OCI-M2 (cell line): Measurements from ENCODE around the gene FOXP1.
"Not testable (repeated sequence)": the region's sequence is repeated elsewhere in the genome, so short reads cannot be mapped to it uniquely, and the experiment has no call there.

Experiments used
- DNase-seq: peaks from one replicate; lab custom pipeline; 2025; ENCODE audit not compliant: unreplicated experiment; lab: John Stamatoyannopoulos, UW

Gene FOXP1

DNA sequence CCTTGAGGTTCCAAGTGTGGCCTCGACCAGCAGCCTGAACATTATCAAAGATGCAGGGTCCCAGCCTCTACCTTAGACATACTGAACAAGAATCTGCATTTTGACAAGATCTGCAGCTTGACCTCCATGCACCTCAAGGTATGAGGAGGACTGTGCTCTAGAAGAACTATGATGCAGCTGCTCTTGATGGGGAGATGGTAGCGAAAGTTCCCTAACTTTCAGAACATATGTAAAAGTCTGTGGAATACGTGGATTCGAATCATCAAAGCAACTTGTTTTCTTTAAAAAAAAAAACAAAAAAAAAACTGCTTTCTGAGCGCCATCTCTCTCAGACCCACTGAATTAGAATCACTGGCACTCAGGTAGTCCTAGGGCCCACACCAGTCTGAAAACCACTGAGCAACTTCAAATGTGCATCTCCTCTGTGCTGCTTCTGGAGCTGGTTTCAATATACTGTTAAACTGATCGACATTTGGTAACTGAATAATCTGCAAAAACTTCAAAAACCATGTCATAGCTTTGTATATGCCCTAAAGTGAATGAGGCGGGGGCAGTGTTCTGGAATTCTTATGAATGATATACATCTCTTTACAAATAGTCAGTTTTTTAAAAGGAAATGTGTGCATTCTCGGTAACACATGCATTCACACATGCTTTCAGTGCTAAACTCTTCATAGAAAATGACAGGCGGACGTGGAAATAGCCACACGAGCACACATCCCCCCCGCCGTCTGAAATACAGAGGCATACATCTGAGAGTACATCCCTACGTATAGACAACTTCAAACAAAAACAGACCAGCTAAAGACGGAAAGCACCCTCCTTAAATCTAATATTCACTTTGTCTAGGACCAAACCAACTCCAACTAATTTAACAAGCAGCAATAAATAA lies 128.8 kb downstream of the FOXP1 start:
- DNase-seq, result no peak

DNA sequence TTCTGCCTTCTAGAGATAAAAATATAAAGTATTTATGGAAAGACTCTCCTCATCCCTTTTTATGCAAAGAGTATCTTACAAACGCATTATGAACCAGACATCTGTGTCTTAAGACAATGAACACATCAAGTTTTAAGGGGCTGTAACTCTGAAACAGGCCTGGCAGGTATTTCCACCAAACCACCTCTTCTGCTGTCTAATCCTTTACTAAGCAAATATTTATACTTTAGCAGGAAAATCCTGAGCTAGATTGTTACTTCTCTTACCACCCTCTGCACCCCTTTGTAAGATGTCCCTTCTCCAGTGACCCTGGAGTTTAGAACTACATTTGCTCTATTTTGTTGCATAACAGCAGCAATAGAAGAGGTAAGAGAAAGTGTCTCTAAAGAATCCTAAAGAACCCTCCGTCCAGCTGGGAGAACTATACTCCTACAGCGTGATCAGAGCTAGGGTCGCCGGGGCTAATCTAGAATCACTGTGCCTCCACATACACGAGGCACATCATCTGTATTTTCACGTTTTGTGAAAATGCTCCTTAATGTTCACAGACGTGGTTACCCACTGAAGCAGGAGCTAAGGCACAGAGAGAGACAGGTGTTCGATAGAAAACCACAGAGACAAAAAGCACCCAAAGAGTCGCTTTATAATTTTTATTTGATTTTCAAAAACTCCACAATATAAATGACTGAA lies 129.6 kb downstream of the FOXP1 start:
- DNase-seq, result no peak

GRCh38 chr3:71453319-71453718 lies 130.2 kb downstream of the FOXP1 start:
- DNase-seq, result no peak

DNA sequence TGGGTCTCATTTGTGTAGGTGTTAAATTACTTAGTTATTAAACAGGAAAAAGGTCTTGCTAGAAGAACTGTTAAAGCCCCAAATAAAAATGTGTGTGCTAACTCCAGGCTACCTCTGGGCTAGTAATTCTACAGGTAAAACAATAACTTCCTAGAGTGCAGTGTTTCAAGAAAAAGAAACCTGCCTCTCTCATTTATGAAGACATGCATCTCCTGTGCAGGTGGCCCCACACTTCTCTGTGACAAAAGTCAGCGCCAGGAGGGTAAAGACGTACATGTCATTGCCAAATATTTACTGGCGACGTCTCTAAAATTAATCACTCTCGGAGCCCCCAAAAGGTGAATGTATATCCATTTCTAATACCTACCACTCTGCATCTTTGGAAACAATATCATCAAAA lies 131.7 kb downstream of the FOXP1 start:
- no peak for DNase-seq

DNA sequence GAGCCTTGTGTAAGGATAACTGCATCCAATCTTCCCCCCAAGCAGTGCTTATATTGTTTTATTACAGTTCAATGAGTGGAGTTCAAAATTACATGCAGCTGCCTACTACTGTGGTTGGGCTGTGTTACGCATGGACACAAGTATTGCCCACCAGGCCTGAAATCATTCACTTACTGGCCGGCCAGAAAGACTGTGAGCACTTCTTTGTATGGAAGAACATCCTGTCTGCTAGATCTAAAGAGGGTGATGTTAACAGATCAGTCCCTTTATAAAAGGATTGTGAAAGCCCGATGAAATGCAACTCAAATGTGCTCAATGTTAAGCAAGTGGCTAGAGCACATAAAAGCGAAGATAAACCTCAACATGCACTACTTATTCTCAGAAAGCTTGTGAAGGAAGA lies 132.5 kb downstream of the FOXP1 start:
- DNase-seq, result no peak

- no peak for DNase-seq
Observed at GRCh38 chr3:71450162-71450561, 133.4 kb downstream of the FOXP1 start.

DNA sequence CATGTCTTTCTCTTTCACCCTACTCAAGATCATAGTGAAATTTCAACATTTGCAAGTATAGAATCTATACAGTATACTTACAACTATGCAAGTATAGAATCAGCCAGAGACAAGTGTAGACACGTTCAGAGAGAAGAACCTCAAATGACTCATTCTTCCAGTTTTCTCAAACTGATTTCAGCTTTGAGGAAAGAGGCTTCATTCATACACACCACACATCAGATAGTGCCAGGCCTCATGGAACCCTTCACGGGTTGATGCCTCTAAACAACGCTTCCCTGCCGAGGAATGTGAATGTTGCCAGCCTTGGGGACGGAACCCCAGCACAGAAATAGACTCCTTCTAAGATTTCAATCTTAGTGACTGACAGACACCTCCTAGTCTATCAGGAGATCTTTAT lies 135.7 kb downstream of the FOXP1 start:
- no peak for DNase-seq

GRCh38 chr3:71447197-71447596 lies 136.3 kb downstream of the FOXP1 start:
- DNase-seq, result no peak

GRCh38 chr3:71446734-71447133 lies 136.8 kb downstream of the FOXP1 start:
- no peak for DNase-seq

- no peak for DNase-seq
Observed at GRCh38 chr3:71446260-71446659, 137.3 kb downstream of the FOXP1 start.

GRCh38 chr3:71444861-71445259 lies 138.7 kb downstream of the FOXP1 start:
- DNase-seq, result no peak

- DNase-seq, result no peak
Observed at GRCh38 chr3:71444028-71444860, 139.3 kb downstream of the FOXP1 start.

DNA sequence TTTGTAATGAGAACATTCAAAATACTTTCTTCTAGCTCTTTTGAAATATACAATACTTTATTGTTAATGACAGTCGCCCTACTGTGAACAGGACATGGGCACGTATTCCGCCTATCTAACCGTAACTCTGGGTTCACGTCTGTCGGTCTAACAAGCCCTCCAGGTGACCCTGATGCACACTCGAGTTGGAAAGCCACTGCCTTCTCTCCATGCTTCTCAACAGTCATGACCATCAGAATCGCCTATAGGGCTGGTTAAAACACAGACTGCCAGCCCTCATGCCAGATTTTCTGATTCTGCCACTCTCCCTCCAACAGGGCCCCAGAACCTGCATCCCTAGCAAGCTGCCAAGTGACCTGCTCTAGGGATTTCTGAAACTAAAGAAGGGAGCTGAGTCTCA lies 140.2 kb downstream of the FOXP1 start:
- DNase-seq, result no peak

GRCh38 chr3:71442652-71443042 lies 140.9 kb downstream of the FOXP1 start:
- no peak for DNase-seq

- no peak for DNase-seq
Observed at GRCh38 chr3:71441925-71442651, 141.4 kb downstream of the FOXP1 start.

DNA sequence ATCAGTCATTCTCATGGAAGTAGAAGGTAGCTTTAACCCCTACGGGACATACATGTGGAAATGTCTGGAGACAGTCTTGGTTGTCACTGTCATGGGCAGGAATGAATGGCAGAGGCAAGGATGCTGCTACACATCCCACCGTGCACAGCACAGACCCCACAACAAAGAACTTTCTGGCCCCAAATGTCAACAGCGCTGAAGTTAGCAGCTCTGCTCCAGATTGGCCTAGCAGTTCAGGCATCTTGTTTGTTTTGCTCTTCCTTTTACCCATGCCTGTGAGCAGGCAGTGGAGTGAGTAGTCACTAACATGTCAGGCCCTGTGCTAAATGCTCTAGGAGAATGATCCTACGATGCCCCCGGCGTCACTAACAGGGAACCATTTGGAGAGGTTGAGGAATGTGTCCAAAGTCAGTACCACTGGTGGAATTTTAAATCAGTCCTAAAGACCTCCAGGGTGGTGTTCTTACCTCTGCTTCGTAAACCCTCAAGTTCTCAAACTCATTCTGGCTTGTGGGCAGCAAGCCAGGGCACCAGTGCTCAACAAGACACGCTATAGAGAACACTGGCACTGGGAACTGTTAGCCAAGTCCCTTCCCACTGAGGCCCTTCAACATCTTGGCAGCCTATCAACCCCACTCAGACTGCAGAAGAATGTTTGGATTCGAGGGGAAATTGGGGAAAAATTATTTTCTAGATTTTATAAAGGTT lies 142.2 kb downstream of the FOXP1 start:
- DNase-seq, result no peak

DNA sequence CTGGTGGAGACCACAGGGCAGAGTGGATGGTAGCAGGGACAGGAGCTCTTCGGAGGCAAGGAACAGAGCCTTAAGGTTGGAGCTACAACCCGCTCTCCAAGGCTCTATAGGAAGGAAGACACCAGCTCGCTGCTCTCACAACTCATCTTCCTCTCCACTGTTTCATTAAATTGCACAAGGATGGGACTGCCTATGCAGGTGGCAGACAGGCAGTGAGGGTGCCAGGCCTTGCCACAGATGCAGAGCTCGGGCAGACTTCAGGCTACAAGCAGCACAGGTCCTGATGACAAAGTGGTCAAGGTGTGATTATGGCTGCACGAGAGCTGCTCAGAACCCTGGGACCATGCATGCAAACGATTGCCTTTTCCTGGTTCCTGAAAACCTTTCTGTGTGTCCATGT lies 144.6 kb downstream of the FOXP1 start:
- DNase-seq, result no peak

GRCh38 chr3:71438071-71438685 lies 145.3 kb downstream of the FOXP1 start:
- no peak for DNase-seq

DNA sequence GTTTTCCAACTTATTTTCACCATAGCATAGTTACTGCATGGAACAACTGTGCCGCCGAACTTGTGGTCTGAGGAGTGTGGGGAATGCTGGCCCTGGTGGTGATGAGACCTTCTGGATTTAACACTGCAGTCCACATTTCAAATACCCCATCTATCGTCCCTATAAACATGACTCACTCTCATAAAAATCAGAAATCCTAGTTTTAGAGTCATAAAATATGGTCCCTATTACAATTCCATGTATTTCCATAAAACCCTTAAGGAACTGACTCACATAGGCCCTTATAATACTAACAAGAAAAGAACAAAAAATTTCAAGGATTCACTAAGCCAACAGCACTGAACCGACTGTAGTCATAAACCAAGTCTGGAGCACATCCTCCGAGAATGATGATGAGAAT lies 147.2 kb downstream of the FOXP1 start:
- no peak for DNase-seq

- DNase-seq, result not testable (repeated sequence)
Observed at GRCh38 chr3:71435836-71436235, 147.7 kb downstream of the FOXP1 start.
